HG02798 (cell line): Measurements from ENCODE around the gene AAK1.
"Not testable (repeated sequence)": the region's sequence is repeated elsewhere in the genome, so short reads cannot be mapped to it uniquely, and the experiment has no call there.

Experiments used
- ATAC-seq: cut with Tn5 transposase; IDR thresholded peaks from one replicate; pipeline ENCODE4 v1.9.1; 2021; ENCODE audit warnings: mild to moderate bottlenecking; ENCODE audit not compliant: unreplicated experiment, poor library complexity

AAK1 gene

DNA sequence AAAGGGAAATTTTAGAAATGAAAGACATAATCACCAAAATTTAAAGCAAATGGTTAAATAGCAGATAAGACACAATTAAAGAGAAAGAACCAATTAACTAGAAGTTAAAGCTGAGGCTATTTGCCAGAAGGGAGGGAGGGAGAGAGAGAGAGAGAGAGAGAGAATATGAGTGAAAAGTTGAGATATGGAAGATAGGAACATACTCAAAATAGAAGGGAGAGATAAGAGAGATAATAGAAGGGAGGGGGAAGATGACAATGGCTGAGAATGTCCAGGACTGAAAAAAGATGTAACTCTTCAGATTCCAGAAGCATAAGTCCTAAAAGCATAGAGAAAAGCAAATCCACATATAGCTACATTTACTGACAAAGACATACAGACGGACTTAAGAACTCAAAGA lies 17.1 kb upstream of the AAK1 start:
- no peak for ATAC-seq

DNA sequence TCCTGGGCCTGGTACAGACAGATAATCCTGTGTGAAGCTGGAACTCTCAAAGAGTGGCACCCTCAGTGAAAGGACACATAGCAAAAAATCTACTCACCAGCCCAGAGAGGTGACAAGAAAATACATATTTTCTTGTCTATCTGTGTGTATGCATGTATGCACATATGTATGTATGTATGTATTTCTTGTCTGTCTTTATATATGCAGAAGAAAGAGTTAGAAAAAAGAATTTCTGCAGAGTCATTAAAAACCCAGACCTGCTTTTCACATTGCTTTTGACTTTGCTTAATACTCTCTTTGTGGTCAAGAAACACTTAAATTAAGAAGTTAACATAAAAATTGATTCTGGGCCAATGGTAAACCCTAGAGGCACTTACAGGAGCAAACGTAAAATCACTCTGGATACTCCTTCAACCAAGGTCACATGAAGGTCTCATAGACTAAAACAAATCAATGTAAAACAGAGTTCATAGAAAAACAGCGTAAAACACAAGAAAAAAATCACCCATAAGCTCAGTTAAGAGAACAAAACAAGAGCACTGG lies 16.5 kb upstream of the AAK1 start:
- no peak for ATAC-seq

- ATAC-seq: no peak
Measured at GRCh38 chr2:69659349-69659748, 15.8 kb upstream of the AAK1 start.

- no peak for ATAC-seq
Measured at GRCh38 chr2:69652206-69652605, 8.7 kb upstream of the AAK1 start.

DNA sequence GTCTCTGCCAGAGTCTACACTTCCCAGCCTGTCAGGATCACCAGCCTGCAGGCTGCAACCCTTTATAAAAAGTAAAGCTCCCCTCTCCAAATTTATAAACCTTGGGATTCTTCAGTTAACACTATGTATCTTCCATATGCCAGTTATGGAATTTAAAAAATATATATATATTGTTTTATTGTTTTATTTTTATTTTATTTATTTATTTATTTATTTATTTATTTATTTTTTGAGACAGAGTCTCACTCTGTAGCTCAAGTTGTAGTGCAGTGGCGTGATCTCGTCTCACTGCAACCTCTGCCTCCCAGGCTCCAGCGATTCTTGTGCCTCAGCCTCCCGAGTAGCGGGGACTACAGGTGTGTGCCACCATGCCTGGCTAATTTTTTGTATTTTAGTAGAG lies 3.7 kb upstream of the AAK1 start:
- ATAC-seq: not testable (repeated sequence)

DNA sequence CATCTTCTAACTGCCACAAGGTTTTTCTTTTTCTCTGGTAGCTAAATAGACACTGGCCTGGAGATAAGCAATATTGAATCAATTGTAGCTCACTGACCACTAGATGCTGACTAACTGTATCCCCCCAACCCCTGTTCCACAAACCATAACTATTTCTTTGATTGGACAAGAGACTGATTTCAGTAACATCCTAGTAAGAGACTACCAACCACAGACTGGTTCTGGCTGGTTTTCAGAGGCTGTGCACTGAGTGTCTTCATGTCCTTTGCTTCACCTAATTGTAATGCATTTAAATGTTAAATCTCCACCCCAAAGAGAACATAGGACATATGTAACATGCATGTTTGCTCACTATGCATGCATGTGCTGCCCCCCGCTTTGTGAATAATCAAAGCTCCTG lies 3.2 kb upstream of the AAK1 start:
- no peak for ATAC-seq

GRCh38 chr2:69645921-69646320 lies 2.4 kb upstream of the AAK1 start:
- ATAC-seq: no peak

DNA sequence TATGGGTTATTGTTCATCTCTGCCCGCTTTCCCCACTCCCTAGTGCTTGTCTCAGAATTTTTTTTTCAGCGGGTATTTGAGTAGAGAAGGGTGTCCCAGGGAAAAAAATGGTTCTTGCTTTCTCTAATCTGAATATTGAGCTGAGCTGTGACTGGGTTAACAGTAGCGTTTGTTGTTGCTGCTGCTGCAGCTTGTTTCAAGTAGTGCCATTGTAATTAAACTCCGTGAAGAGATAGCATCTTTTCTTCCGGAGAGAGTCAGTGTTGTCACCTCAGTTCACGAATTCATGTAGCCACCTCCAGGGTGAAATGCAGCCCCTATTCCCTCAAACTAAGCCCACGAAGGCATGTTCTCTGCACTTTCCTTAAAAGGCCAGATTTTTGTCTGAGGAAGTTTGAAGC lies 1.5 kb upstream of the AAK1 start:
- ATAC-seq: no peak

GRCh38 chr2:69644506-69644979 lies 1.0 kb upstream of the AAK1 start:
- no peak for ATAC-seq

- no peak for ATAC-seq
Measured at GRCh38 chr2:69642709-69643601, 584 bp downstream of the AAK1 start.

- no peak for ATAC-seq
Measured at GRCh38 chr2:69641887-69642708, 1.4 kb downstream of the AAK1 start.

DNA sequence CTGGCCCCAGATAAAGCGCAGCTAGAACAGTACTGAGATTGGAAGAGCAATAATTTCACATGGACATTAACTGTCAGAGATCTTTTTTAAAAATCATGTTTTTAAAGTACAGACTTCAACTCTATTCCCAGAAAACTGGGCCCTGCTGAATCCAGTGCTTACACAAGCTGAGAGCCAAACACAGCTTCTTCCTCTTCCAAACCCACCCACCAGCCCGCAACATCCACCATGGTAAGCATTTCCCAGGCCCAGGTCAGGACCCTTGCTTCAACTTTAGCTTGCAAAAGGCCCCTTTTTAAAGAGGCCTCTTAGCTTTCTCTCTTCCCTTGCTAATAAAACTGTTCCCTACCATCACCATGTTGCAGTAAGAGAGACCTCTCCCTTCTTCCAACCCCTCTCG lies 2.1 kb downstream of the AAK1 start:
- no peak for ATAC-seq

DNA sequence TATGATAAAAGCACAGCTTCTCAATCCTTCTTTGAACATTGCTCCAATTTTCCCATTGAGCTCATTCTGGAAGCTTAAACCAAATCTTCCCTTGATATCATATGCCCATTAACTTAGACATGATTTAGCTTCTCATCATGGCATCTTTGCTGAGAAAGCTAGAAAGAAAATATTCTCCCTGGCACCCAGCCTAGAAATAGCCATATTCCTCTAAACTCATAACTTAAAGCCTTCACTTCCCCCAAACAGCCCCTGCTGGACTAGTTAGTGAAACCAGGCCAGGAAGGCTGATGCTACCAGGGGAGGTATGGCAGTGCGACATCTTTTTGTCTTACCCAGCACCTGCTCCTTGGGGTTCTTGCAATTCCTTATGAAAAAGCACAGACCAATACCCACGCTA lies 4.3 kb downstream of the AAK1 start:
- ATAC-seq: no peak

DNA sequence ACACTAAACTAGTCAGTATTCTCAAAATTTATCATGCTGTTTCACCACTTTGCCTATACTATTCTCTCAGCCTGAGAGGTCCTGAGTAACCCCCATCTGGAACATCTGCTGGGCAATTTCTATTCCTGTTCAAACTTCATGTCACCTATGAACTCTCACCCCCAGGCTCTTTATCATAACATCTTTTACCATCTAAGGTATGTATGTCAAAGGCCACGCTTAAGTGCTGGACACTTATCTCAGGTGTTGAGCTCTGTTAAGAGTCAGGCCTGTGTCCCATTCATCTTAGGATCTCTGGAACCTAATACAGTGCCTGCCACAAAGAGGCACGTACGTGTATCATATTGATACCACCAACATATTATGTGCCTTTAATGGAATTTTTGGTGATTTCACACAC lies 4.9 kb downstream of the AAK1 start:
- no peak for ATAC-seq

GRCh38 chr2:69637923-69638322 lies 5.6 kb downstream of the AAK1 start:
- ATAC-seq: no peak

GRCh38 chr2:69636395-69636794 lies 7.1 kb downstream of the AAK1 start:
- no peak for ATAC-seq

- no peak for ATAC-seq
Measured at GRCh38 chr2:69635432-69635831, 8.1 kb downstream of the AAK1 start.

DNA sequence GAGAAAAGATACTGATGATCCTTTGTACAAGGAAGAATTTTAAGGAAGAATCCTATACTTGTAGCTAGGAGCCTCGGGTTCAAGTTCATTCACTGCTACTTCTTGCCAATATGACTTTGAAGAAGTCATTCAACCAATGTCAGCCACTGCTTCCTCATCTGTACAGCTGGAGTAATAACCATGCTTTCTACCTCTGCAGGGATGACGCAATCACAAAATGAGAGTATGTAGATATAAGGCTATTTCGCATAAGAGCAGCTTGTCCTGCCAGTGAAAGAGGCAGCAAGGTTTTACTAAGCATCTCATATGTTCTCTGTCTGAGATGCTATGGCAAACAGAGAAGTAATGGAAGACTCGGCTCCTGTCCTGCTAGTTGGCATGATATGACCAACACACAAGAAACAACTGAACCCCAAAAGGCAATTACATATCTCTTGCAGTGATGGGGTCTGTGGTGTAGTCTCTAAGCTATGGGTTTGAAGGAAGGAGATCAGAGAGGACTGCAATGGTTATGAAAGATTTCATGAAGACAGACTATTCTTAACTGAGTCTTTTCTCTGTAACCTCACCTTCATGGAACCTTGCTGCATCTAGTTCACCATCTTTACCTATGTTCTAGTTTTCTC lies 9.2 kb downstream of the AAK1 start:
- no peak for ATAC-seq

DNA sequence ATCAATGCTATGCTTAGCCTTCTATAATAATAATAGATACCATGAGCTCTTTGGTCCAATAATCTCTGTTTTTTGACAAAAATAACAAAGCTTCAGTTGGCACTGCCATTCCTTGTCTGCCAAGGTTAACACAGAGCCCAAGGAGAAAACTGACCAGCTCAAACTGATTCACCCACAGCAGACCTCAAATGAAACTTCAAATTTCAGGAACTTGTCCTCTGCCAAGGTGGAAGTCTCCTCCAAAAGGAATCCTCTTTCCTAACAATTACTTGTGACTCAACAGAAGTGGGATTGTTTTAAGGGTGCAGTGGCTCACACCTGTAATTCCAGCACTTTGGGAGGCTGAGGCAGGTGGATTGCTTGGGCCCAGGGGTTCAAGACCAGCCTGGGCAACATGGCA lies 12.1 kb downstream of the AAK1 start:
- no peak for ATAC-seq

- ATAC-seq: no peak
Measured at GRCh38 chr2:69629921-69630608, 13.5 kb downstream of the AAK1 start.
